Endothelial cell (in vitro differentiated cells): Measurements from ENCODE around the gene HOXA10. TPM values are rescaled to one million over a fixed set of nuclear protein-coding genes. Genes with fewer than 3 reads are reported as not detected.

Source experiments
- DNase-seq: peaks from one replicate; pipeline ENCODE4 v3.0.0; 2021; ENCODE audit warnings: low spot score
- H3K27ac Mint-ChIP-seq: one replicate; pipeline ENCODE4 v1.8.0; 2021; ENCODE audit warnings: mixed read lengths, inconsistent platforms; ENCODE audit not compliant: unreplicated experiment
- H3K27me3 Mint-ChIP-seq: one replicate; pipeline ENCODE4 v1.8.0; 2021; ENCODE audit warnings: mild to moderate bottlenecking, moderate library complexity, mixed read lengths, inconsistent platforms; ENCODE audit not compliant: unreplicated experiment
- H3K36me3 Mint-ChIP-seq: one replicate; pipeline ENCODE4 v1.8.0; 2021; ENCODE audit warnings: mild to moderate bottlenecking, low read depth, mixed read lengths, inconsistent platforms; ENCODE audit not compliant: unreplicated experiment
- H3K4me1 Mint-ChIP-seq: one replicate; pipeline ENCODE4 v1.8.0; 2021; ENCODE audit warnings: mild to moderate bottlenecking, mixed read lengths, inconsistent platforms; ENCODE audit not compliant: unreplicated experiment
- H3K4me3 Mint-ChIP-seq: one replicate; pipeline ENCODE4 v1.8.0; 2021; ENCODE audit warnings: mild to moderate bottlenecking, mixed read lengths, inconsistent platforms; ENCODE audit not compliant: unreplicated experiment
- H3K9me3 Mint-ChIP-seq: one replicate; pipeline ENCODE4 v1.8.0; 2021; ENCODE audit warnings: mixed read lengths, inconsistent platforms; ENCODE audit not compliant: unreplicated experiment
- CTCF ChIP-seq: fragments of 200-600 bp; sonication (generic); IDR thresholded peaks from one replicate; pipeline ENCODE4 v1.5.0; 2021; ENCODE audit warnings: antibody characterized with exemption; ENCODE audit not compliant: unreplicated experiment
- total RNA-seq: library from RNA; stranded (reverse); fragmentation: NEBNext Ultra II Directional; extraction: Animal tissue kit (Norgen Biotek cat#: 25700); gene quantifications from one replicate; pipeline ENCODE4 v1.2.1, GENCODE V29; 2021; ENCODE audit not compliant: unreplicated experiment

The HOXA10 gene
- total RNA-seq, 1 donor from 2014 or later = not detected

GRCh38 chr7:27126596-27127327 is 47.4 kb downstream of the HOXA10 start:
- H3K36me3 Mint-ChIP-seq = no peaks in the 10 kb centered on the region
- no peaks in the 10 kb centered on the region for H3K9me3 Mint-ChIP-seq
- H3K4me1 Mint-ChIP-seq = peaks cover 34% of the 10 kb centered on the region
- H3K27me3 Mint-ChIP-seq = peaks cover 36% of the 10 kb centered on the region
- H3K27ac Mint-ChIP-seq = no peak overlapping the region
- H3K4me3 Mint-ChIP-seq = no peak overlapping the region
- no peak for TF ChIP-seq CTCF
- no peak for DNase-seq

- peaks cover 34% of the 10 kb centered on the region for H3K27me3 Mint-ChIP-seq
- peaks cover 34% of the 10 kb centered on the region for H3K4me1 Mint-ChIP-seq
- H3K4me3 Mint-ChIP-seq = no peak overlapping the region
- no peak for DNase-seq
- no peak for TF ChIP-seq CTCF
- no peaks in the 10 kb centered on the region for H3K36me3 Mint-ChIP-seq
- no peak overlapping the region for H3K27ac Mint-ChIP-seq
- no peaks in the 10 kb centered on the region for H3K9me3 Mint-ChIP-seq
These were observed 48.1 kb downstream of the HOXA10 start for GRCh38 chr7:27125986-27126394.

GRCh38 chr7:27124902-27125689 is 49.0 kb downstream of the HOXA10 start:
- no peaks in the 10 kb centered on the region for H3K36me3 Mint-ChIP-seq
- no peak overlapping the region for H3K27ac Mint-ChIP-seq
- peaks cover 36% of the 10 kb centered on the region for H3K27me3 Mint-ChIP-seq
- H3K4me1 Mint-ChIP-seq = peaks cover 34% of the 10 kb centered on the region
- H3K4me3 Mint-ChIP-seq = no peak overlapping the region
- H3K9me3 Mint-ChIP-seq = no peaks in the 10 kb centered on the region
- DNase-seq = no peak
- no peak for TF ChIP-seq CTCF

- peaks cover 34% of the 10 kb centered on the region for H3K4me1 Mint-ChIP-seq
- H3K27me3 Mint-ChIP-seq = peaks cover 41% of the 10 kb centered on the region
- H3K27ac Mint-ChIP-seq = no peak overlapping the region
- no peaks in the 10 kb centered on the region for H3K36me3 Mint-ChIP-seq
- no peaks in the 10 kb centered on the region for H3K9me3 Mint-ChIP-seq
- TF ChIP-seq CTCF = no peak
- peak overlapping the region; percentile 19 for H3K4me3 Mint-ChIP-seq
- DNase-seq = no peak
These were observed 49.8 kb downstream of the HOXA10 start for GRCh38 chr7:27124096-27124901.
